ENCODE data around the gene PCK2. TPM values are rescaled to one million over a fixed set of nuclear protein-coding genes. Genes with fewer than 3 reads are reported as not detected.

PCK2 gene
- total and polyA plus RNA-seq, 2 donors (not counting 3 experiments of a cell fraction or from before 2014, with no cell fraction given): 23.5 to 24.5 TPM

GRCh38 chr14:24146453-24146977, 52.4 kb downstream of the PCK2 start, which contains the start of gene PSME2:
TSS of gene PSME2 (minus strand) at chr14:24146610. CDS start at chr14:24146581, 29 bp downstream.
- Histone ChIP-seq H3K9me3 (replicated peaks; ENCODE audit: control insufficient read depth, insufficient read depth, low read length) (no peaks in the 10 kb centered on the region), H3K36me3 (ENCODE audit: control insufficient read depth in 2 of 2, extremely low read depth in 1 of 2, insufficient read depth in 2 of 2, low read length in 2 of 2) (peaks cover 0 to 21% of the 10 kb centered on the region in 2 experiments), H3K4me3 (replicated peaks in 1 of 3; ENCODE audit: insufficient read depth in 1 of 3, low read depth in 1 of 3, low read length in 3 of 3) (peak within 1 kb of the TSS; percentile 59 to 86 (median 79)), H4K20me1 (replicated peaks; ENCODE audit: control insufficient read depth, extremely low read depth, insufficient read depth, low read length) (no peaks in the 10 kb centered on the region), H3K9me1 (replicated peaks; ENCODE audit: control insufficient read depth, extremely low read depth, insufficient read depth, low read length) (no peaks in the 10 kb centered on the region), H3K27me3 (ENCODE audit: control insufficient read depth in 2 of 2, insufficient read depth in 2 of 2, low read length in 2 of 2) (no peaks in the 10 kb centered on the region), H3K27ac (ENCODE audit: insufficient read depth, low read depth, low read length) (peak within 1 kb of the TSS; percentile 52), H3K9ac (replicated peaks; ENCODE audit: extremely low read depth, insufficient read depth, low read length) (peak within 1 kb of the TSS; percentile 72), H3K79me2 (ENCODE audit: control insufficient read depth, insufficient read depth, low read length) (peaks cover 25% of the 10 kb centered on the region), H3K4me2 (ENCODE audit: insufficient read depth, low read length) (peak within 1 kb of the TSS; percentile 95), H2AFZ (ENCODE audit: low read depth, low read length) (peak within 1 kb of the TSS; percentile 91), H3K4me1 (ENCODE audit: control insufficient read depth, extremely low read depth, insufficient read depth, low read length) (peaks cover 19% of the 10 kb centered on the region)
- dilution Hi-C loops (cut with MboI; ENCODE audit: extremely low pct_ligation_motif_present, low sequenced_read_pairs): no loop called here
- FAIRE-seq (no peak), DNase-seq (ENCODE audit: low read depth, low spot score) (peak; percentile 99)
- POLR2A ChIA-PET: interaction anchor here (0.5 to 2.0 kb wide), 9 partner anchors 9 to 245 kb away, joined by 3 to 13 read pairs (median 5); partner anchors contain the start of genes CHMP4A, DCAF11, IRF9 and NRL
- intact Hi-C loops (cut with micrococcal nuclease): loop anchor here (1.0 to 5.0 kb wide), 5 partner anchors 32 to 286 kb away; partner anchors contain the start of genes DCAF11, DHRS1, IPO4 and NFATC4
- no TSS peak for BruUV-seq (replicated peaks)
- TF ChIP-seq FOS (IDR thresholded peaks at IDR 0.05; ENCODE audit: borderline replicate concordance, insufficient read depth, low read length) (no peak), GATA2 (IDR thresholded peaks at IDR 0.05; ENCODE audit: insufficient read depth, insufficient read length, low read depth, low read length) (no peak), MYC (IDR thresholded peaks at IDR 0.05; ENCODE audit: low read depth, low read length) (no peak), EZH2 (IDR thresholded peaks at IDR 0.05; ENCODE audit: borderline replicate concordance, low read depth, low read length, severe bottlenecking) (no peak), POLR2AphosphoS5 (IDR thresholded peaks at IDR 0.05; ENCODE audit: insufficient read depth, low read depth, low read length) (peak; percentile 59), CTCF (IDR thresholded peaks at IDR 0.05; ENCODE audit: extremely low read depth in 1 of 2, insufficient read depth in 1 of 2, low read depth in 1 of 2, low read length in 2 of 2) (no peak), POLR2A (IDR thresholded peaks at IDR 0.05; ENCODE audit: low read depth, low read length) (no peak), MAX (IDR thresholded peaks at IDR 0.05; ENCODE audit: insufficient read depth, insufficient read length) (peak; percentile 1)
- CTCF ChIA-PET: interaction anchor here (0.7 to 7.8 kb wide), 12 partner anchors 10 to 187 kb away, joined by 3 to 63 read pairs (median 4); partner anchors contain the start of genes CIDEB, IRF9, PSME1 and TINF2
